Neural progenitor cell (in vitro differentiated cells): Measurements from ENCODE around the gene TMUB2. TPM values are rescaled to one million over a fixed set of nuclear protein-coding genes. Genes with fewer than 3 reads are reported as not detected.

Experiments
- DNase-seq: peaks from one replicate; pipeline ENCODE4 v3.0.0-alpha.2; 2016; ENCODE audit warnings: low spot score
- H2AFZ ChIP-seq: fragments of 200-600 bp; sonication (generic); replicated peaks from 2 replicates; pipeline ENCODE4 v1.6.1; 2016; ENCODE audit warnings: antibody characterized with exemption
- H3F3A ChIP-seq: fragments of 200-600 bp; sonication (generic); 2 replicates; pipeline ENCODE4 v1.6.1; 2016; ENCODE audit warnings: antibody characterized with exemption, low read depth
- H3K27ac ChIP-seq: fragments of 200-600 bp; sonication (generic); 2 replicates; pipeline ENCODE4 v1.5.1; 2016; ENCODE audit warnings: mild to moderate bottlenecking
- H3K27me3 ChIP-seq: fragments of 200-600 bp; sonication (generic); 2 replicates; pipeline ENCODE4 v1.6.1; 2016; ENCODE audit warnings: mild to moderate bottlenecking, moderate library complexity
- H3K36me3 ChIP-seq: fragments of 200-600 bp; sonication (generic); 2 replicates; pipeline ENCODE4 v1.5.1; 2016
- H3K4me1 ChIP-seq: fragments of 200-600 bp; sonication (generic); 2 replicates; pipeline ENCODE4 v1.6.1; 2016; ENCODE audit warnings: mixed run types
- H3K4me2 ChIP-seq: fragments of 200-600 bp; sonication (generic); 2 replicates; pipeline ENCODE4 v1.6.1; 2016
- H3K4me3 ChIP-seq: fragments of 200-600 bp; sonication (generic); 2 replicates; pipeline ENCODE4 v1.5.1; 2016
- H3K79me2 ChIP-seq: fragments of 200-600 bp; sonication (generic); 2 replicates; pipeline ENCODE4 v1.6.1; 2016; ENCODE audit warnings: low read depth
- H3K9ac ChIP-seq: fragments of 200-600 bp; sonication (generic); 2 replicates; pipeline ENCODE4 v1.6.1; 2016
- H3K9me3 ChIP-seq: fragments of 200-600 bp; sonication (generic); 2 replicates; pipeline ENCODE4 v1.5.1; 2016; ENCODE audit warnings: low read depth
- H4K20me1 ChIP-seq: fragments of 200-600 bp; sonication (generic); 2 replicates; pipeline ENCODE4 v1.6.1; 2016; ENCODE audit warnings: low read depth
- H3K27ac Mint-ChIP-seq: 3 replicates; pipeline ENCODE4 v1.8.0; 2021; ENCODE audit warnings: mixed read lengths
- H3K27me3 Mint-ChIP-seq: 2 replicates; pipeline ENCODE4 v1.8.0; 2022; ENCODE audit warnings: low read depth, mild to moderate bottlenecking, inconsistent platforms, moderate library complexity, mixed read lengths; ENCODE audit not compliant: insufficient read depth
- H3K36me3 Mint-ChIP-seq: 3 replicates; pipeline ENCODE4 v1.8.0; 2021; ENCODE audit warnings: mixed read lengths
- H3K4me1 Mint-ChIP-seq: 3 replicates; pipeline ENCODE4 v1.8.0; 2021; ENCODE audit warnings: mixed read lengths
- H3K4me3 Mint-ChIP-seq: 3 replicates; pipeline ENCODE4 v1.8.0; 2021; ENCODE audit warnings: mild to moderate bottlenecking, moderate library complexity, mixed read lengths
- H3K9me3 Mint-ChIP-seq: 3 replicates; pipeline ENCODE4 v1.8.0; 2020; ENCODE audit warnings: mixed read lengths
- EZH2 ChIP-seq: fragments of 200-600 bp; sonication (generic); IDR thresholded peaks from 2 replicates; pipeline ENCODE4 v1.6.1; 2017; ENCODE audit warnings: antibody characterized with exemption, mild to moderate bottlenecking, moderate library complexity
- EZH2phosphoT487 ChIP-seq: fragments of 200-600 bp; sonication (generic); IDR thresholded peaks from 2 replicates; pipeline ENCODE4 v1.6.1; 2017; ENCODE audit warnings: antibody characterized with exemption
- total RNA-seq: library from RNA; depleted of rRNA; stranded (reverse); fragments of >200 nt; gene quantifications from 2 replicates; pipeline ENCODE4 v1.2.3, GENCODE V29; 2015; ENCODE audit warnings: low replicate concordance
- TF ChIP-seq, protein P1 (sequence below): fragments of 200-600 bp; sonication (generic); IDR thresholded peaks from 2 replicates; pipeline ENCODE4 v1.5.1; 2017; ENCODE audit warnings: antibody characterized with exemption, mild to moderate bottlenecking

The TMUB2 gene
- total RNA-seq, 1 donor from 2014 or later: 16.6 TPM

DNA sequence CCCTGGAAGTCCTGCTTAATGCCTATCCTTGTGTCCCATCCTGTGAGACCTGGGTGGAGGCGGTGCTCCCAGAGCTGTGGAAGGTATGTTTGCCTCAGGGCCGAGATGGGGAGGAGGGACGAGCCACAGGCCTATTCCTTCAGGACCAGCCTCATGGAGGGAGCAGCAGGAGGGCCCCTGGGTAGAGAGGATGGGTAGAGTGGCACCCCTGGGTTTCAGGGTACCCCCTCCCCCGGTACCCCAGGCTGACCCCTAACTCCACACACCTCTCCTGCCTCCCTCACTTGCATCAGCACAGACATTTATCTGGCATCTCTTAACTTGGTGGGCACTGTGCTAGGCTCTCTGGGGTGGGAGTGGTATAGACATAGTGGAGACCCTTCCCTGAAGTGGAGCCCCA, 9.1 kb upstream of the TMUB2 start:
- no peak overlapping the region for H3K4me2 ChIP-seq
- peaks cover 7% of the 10 kb centered on the region for H3K36me3 ChIP-seq
- H4K20me1 ChIP-seq: peaks cover 4% of the 10 kb centered on the region
- Mint-ChIP-seq H3K36me3 (peaks cover 24% of the 10 kb centered on the region), H3K27me3 (peaks cover 4% of the 10 kb centered on the region), H3K4me3 (no peak overlapping the region), H3K9me3 (peaks cover 3% of the 10 kb centered on the region), H3K4me1 (no peaks in the 10 kb centered on the region), H3K27ac (no peak overlapping the region)
- TF ChIP-seq, protein P1, sequence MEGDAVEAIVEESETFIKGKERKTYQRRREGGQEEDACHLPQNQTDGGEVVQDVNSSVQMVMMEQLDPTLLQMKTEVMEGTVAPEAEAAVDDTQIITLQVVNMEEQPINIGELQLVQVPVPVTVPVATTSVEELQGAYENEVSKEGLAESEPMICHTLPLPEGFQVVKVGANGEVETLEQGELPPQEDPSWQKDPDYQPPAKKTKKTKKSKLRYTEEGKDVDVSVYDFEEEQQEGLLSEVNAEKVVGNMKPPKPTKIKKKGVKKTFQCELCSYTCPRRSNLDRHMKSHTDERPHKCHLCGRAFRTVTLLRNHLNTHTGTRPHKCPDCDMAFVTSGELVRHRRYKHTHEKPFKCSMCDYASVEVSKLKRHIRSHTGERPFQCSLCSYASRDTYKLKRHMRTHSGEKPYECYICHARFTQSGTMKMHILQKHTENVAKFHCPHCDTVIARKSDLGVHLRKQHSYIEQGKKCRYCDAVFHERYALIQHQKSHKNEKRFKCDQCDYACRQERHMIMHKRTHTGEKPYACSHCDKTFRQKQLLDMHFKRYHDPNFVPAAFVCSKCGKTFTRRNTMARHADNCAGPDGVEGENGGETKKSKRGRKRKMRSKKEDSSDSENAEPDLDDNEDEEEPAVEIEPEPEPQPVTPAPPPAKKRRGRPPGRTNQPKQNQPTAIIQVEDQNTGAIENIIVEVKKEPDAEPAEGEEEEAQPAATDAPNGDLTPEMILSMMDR: no peak
- TF ChIP-seq EZH2 (no peak), EZH2phosphoT487 (no peak)
- no peak overlapping the region for H3K27ac ChIP-seq
- H2AFZ ChIP-seq: no peak overlapping the region
- no peak overlapping the region for H3K4me3 ChIP-seq
- no peak overlapping the region for H3K9ac ChIP-seq
- DNase-seq: no peak
- no peaks in the 10 kb centered on the region for H3K4me1 ChIP-seq
- no peaks in the 10 kb centered on the region for H3K9me3 ChIP-seq
- peaks cover 12% of the 10 kb centered on the region for H3K79me2 ChIP-seq
- no peaks in the 10 kb centered on the region for H3F3A ChIP-seq
- H3K27me3 ChIP-seq: no peaks in the 10 kb centered on the region

DNA sequence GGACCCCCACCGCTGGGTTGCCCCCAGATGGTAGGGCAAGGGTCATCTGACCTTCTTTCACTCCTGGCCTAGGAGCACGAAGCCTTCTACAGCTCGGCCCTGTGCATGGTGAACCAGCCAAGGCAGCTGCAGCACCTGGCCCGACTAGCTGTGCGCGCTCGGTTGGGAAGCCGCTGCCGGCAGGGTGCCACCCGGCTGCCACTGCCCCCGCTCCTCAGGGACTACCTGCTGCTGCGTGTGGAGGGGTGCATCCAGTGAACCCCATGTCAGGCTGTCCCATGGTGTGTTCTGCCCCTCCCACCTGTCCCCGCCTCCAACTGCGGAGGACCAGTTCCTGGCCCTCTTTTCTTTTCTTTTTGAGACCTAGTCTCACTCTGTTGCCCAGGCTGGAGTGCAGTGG, 8.6 kb upstream of the TMUB2 start:
- Histone ChIP-seq H3K27me3 (no peaks in the 10 kb centered on the region), H3K4me3 (no peak overlapping the region), H3K27ac (no peak overlapping the region), H4K20me1 (peaks cover 9% of the 10 kb centered on the region), H3F3A (no peaks in the 10 kb centered on the region), H3K4me1 (no peaks in the 10 kb centered on the region), H3K36me3 (peaks cover 7% of the 10 kb centered on the region), H3K79me2 (peaks cover 16% of the 10 kb centered on the region), H3K9ac (no peak overlapping the region), H3K9me3 (no peaks in the 10 kb centered on the region), H3K4me2 (no peak overlapping the region), H2AFZ (no peak overlapping the region)
- H3K27me3 Mint-ChIP-seq: peaks cover 4% of the 10 kb centered on the region
- H3K36me3 Mint-ChIP-seq: peaks cover 24% of the 10 kb centered on the region
- H3K4me1 Mint-ChIP-seq: no peaks in the 10 kb centered on the region
- no peak overlapping the region for H3K4me3 Mint-ChIP-seq
- no peak for DNase-seq
- peaks cover 3% of the 10 kb centered on the region for H3K9me3 Mint-ChIP-seq
- TF ChIP-seq, protein P1: no peak
- H3K27ac Mint-ChIP-seq: no peak overlapping the region

DNA sequence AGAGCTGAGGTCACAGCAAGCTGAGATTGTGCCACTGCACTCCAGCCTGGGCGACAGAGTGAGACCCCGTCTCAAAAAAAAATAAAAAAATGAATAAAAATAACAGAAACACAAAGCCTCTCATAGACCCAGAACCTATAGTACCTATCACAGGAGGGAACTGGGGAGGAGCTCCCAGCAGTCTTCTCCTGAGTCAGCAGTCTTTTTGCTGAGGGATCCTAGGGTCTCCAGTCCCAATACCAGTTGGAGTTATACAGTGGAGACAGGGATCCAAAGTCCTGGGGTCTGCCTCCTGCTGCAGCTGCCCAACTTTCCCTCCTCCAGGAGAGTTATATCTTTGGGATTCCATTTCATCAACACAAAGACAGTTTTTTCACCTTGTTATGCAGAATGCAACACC, 3.7 kb upstream of the TMUB2 start:
- no peak overlapping the region for H3K4me2 ChIP-seq
- peaks cover 7% of the 10 kb centered on the region for H3K36me3 ChIP-seq
- peaks cover 12% of the 10 kb centered on the region for H3F3A ChIP-seq
- no peak for TF ChIP-seq EZH2
- TF ChIP-seq, protein P1: no peak
- no peak for TF ChIP-seq EZH2phosphoT487
- H3K27ac Mint-ChIP-seq: no peak overlapping the region
- no peak overlapping the region for H2AFZ ChIP-seq
- H3K4me3 ChIP-seq: no peak overlapping the region
- peaks cover 3% of the 10 kb centered on the region for H3K9me3 Mint-ChIP-seq
- H3K27me3 ChIP-seq: no peaks in the 10 kb centered on the region
- no peak for DNase-seq
- no peaks in the 10 kb centered on the region for H3K9me3 ChIP-seq
- H3K9ac ChIP-seq: no peak overlapping the region
- H4K20me1 ChIP-seq: peaks cover 36% of the 10 kb centered on the region
- peaks cover 18% of the 10 kb centered on the region for H3K36me3 Mint-ChIP-seq
- H3K27me3 Mint-ChIP-seq: peaks cover 13% of the 10 kb centered on the region
- no peak overlapping the region for H3K4me3 Mint-ChIP-seq
- H3K4me1 ChIP-seq: peaks cover 13% of the 10 kb centered on the region
- H3K27ac ChIP-seq: no peak overlapping the region
- H3K4me1 Mint-ChIP-seq: peaks cover 25% of the 10 kb centered on the region
- peaks cover 58% of the 10 kb centered on the region for H3K79me2 ChIP-seq
